Liver (tissue), 9 donors: ENCODE data around the gene FYB1. TPM values are rescaled to one million over a fixed set of nuclear protein-coding genes. Genes with fewer than 3 reads are reported as not detected.

Experiments
- DNase-seq: peaks from one replicate; pipeline ENCODE4 v3.0.0-alpha.2; 2017; ENCODE audit warnings: low spot score
- H3K27ac ChIP-seq, 2 donors: one replicate each; pipeline ENCODE4 v1.7.0; 2013; ENCODE audit warnings: inconsistent platforms in 2 of 2, low read length in 2 of 2, control low read depth in 1 of 2, low read depth in 1 of 2, mild to moderate bottlenecking in 1 of 2
- H3K27me3 ChIP-seq, 4 donors: one replicate each; pipeline versions ENCODE4 v1.6.1 to v1.7.0; 2013; ENCODE audit warnings: low read length in 3 of 4, inconsistent platforms in 1 of 4, mild to moderate bottlenecking in 1 of 4, moderate library complexity in 1 of 4; ENCODE audit not compliant: control insufficient read depth in 4 of 4, insufficient read depth in 4 of 4
- H3K36me3 ChIP-seq, 4 donors: one replicate each; pipeline versions ENCODE4 v1.6.1 to v1.7.0; 2013; ENCODE audit warnings: low read length in 3 of 4, mild to moderate bottlenecking in 3 of 4, low read depth in 1 of 4, moderate library complexity in 1 of 4; ENCODE audit not compliant: control insufficient read depth in 4 of 4, insufficient read depth in 3 of 4
- H3K4me1 ChIP-seq, 4 donors: one replicate each; pipeline versions ENCODE4 v1.6.1 to v1.7.0; 2013; ENCODE audit warnings: low read length in 3 of 4, mild to moderate bottlenecking in 3 of 4, moderate library complexity in 1 of 4; ENCODE audit not compliant: control insufficient read depth in 4 of 4, insufficient read depth in 4 of 4
- H3K4me3 ChIP-seq, 3 donors: one replicate each; pipeline versions ENCODE4 v1.6.1 to v1.7.0; 2013; ENCODE audit warnings: low read length in 3 of 3, control low read depth in 1 of 3, low read depth in 1 of 3, mild to moderate bottlenecking in 1 of 3
- H3K9ac ChIP-seq, 2 donors: one replicate each; pipeline ENCODE4 v1.7.0; 2013; ENCODE audit warnings: low read length in 2 of 2, mild to moderate bottlenecking in 2 of 2, moderate library complexity in 2 of 2, control low read depth in 1 of 2, low read depth in 1 of 2
- H3K9me3 ChIP-seq, 4 donors: one replicate each; pipeline versions ENCODE4 v1.6.1 to v1.7.0; 2013; ENCODE audit warnings: low read length in 3 of 4; ENCODE audit not compliant: control insufficient read depth in 4 of 4
- ATF3 ChIP-seq: IDR thresholded peaks from 2 replicates; pipeline ENCODE4 v1.6.1; 2016; ENCODE audit warnings: antibody characterized with exemption
- FOXA1 ChIP-seq: IDR thresholded peaks from 2 replicates; pipeline ENCODE4 v1.6.1; 2016; ENCODE audit warnings: antibody characterized with exemption
- FOXA2 ChIP-seq: IDR thresholded peaks from 2 replicates; pipeline ENCODE4 v1.6.1; 2016; ENCODE audit warnings: antibody characterized with exemption
- GABPA ChIP-seq, 2 donors: IDR thresholded peaks in 1 of 2; conservative IDR thresholded peaks in 1 of 2; 2 replicates each; pipeline ENCODE4 v1.6.1; 2016; ENCODE audit warnings: antibody characterized with exemption in 2 of 2, mild to moderate bottlenecking in 1 of 2, moderate library complexity in 1 of 2
- HNF4A ChIP-seq, 2 donors: conservative IDR thresholded peaks; 2 replicates each; pipeline ENCODE4 v1.6.1; 2016; ENCODE audit warnings: antibody characterized with exemption in 2 of 2, mild to moderate bottlenecking in 2 of 2
- HNF4G ChIP-seq: IDR thresholded peaks from 2 replicates; pipeline ENCODE4 v1.6.1; 2016; ENCODE audit warnings: antibody characterized with exemption
- JUND ChIP-seq, 2 donors: IDR thresholded peaks; 2 replicates each; pipeline ENCODE4 v1.6.1; 2016; ENCODE audit warnings: antibody characterized with exemption in 2 of 2
- NR2F2 ChIP-seq: IDR thresholded peaks from 2 replicates; pipeline ENCODE4 v1.6.1; 2016; ENCODE audit warnings: antibody characterized with exemption
- RAD21 ChIP-seq, 2 donors: IDR thresholded peaks; 2 replicates each; pipeline ENCODE4 v1.6.1; 2016; ENCODE audit warnings: antibody characterized with exemption in 2 of 2, mild to moderate bottlenecking in 2 of 2
- REST ChIP-seq: IDR thresholded peaks from 2 replicates; pipeline ENCODE4 v1.6.1; 2016; ENCODE audit warnings: antibody characterized with exemption, mild to moderate bottlenecking
- SP1 ChIP-seq: IDR thresholded peaks from 2 replicates; pipeline ENCODE4 v1.6.1; 2018; ENCODE audit warnings: antibody characterized with exemption, mild to moderate bottlenecking
- TAF1 ChIP-seq: conservative IDR thresholded peaks from 2 replicates; pipeline ENCODE4 v1.6.1; 2016; ENCODE audit warnings: antibody characterized with exemption, mild to moderate bottlenecking
- polyA plus RNA-seq, 2 donors: library from polyadenylated mRNA; stranded (reverse) in 1 of 2; unstranded in 1 of 2; fragments of 200-250 nt in 1 of 2; fragments of >200 nt in 1 of 2; fragmentation: Nextera tagmentation in 1 of 2; extraction: Ambion mirVana in 1 of 2; gene quantifications; one replicate each; pipeline versions ENCODE4 v1.2.1 to v1.2.3, GENCODE V29; 2013 to 2015
- total RNA-seq, 2 donors: library from RNA; depleted of rRNA; stranded (reverse); fragments of >200 nt; gene quantifications; one replicate each; pipeline ENCODE4 v1.2.3, GENCODE V29; 2014
- TF ChIP-seq, protein P1 (sequence below): IDR thresholded peaks from 2 replicates; pipeline ENCODE4 v1.6.1; 2016; ENCODE audit warnings: antibody characterized with exemption
- TF ChIP-seq, protein P2 (sequence below): fragments of 150-350 bp; IDR thresholded peaks from 2 replicates; pipeline ENCODE4 v1.5.1; 2017; ENCODE audit warnings: improper control_type of control experiment, low read depth, low read length; ENCODE audit not compliant: missing input control
- donor health status: healthy.
- donor health status: healthy.
- donor health status: healthy.
- donor health status: healthy.
- donor health status: healthy.

Gene FYB1
- total and polyA plus RNA-seq, 4 donors, result 2.3 to 14.6 (median 6.9) TPM

DNA sequence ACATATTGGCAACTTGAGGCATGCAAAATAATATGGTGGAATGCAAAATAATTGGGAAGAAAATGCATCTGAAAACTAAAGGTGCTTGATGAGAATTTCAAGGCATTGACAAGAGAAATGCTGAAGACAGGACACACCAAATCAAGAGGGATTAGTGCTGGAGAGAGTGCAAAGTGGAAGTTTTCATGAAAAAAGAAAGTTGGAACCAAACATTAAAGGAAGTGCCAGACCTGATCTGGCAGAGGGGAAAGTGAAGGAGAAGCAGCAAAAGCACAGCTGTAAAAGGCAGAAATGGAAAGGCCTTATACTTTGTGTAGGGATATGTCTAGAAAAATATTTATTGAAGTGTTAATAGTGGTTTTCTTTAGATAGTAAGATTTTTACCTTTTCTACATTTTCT is 35.3 kb upstream of the FYB1 start:
- no peak for TF ChIP-seq HNF4G
- TF ChIP-seq SP1, result no peak
- H3K36me3 ChIP-seq, result no peaks in the 10 kb centered on the region
- no peak for DNase-seq
- no peak overlapping the region for H3K9ac ChIP-seq
- no peak overlapping the region for H3K27ac ChIP-seq
- peaks cover 0 to 2% (median 0%) of the 10 kb centered on the region in 4 donors for H3K9me3 ChIP-seq
- no peaks in the 10 kb centered on the region for H3K27me3 ChIP-seq
- no peak overlapping the region for H3K4me3 ChIP-seq
- H3K4me1 ChIP-seq, result peaks cover 5 to 32% (median 5%) of the 10 kb centered on the region in 4 donors

DNA sequence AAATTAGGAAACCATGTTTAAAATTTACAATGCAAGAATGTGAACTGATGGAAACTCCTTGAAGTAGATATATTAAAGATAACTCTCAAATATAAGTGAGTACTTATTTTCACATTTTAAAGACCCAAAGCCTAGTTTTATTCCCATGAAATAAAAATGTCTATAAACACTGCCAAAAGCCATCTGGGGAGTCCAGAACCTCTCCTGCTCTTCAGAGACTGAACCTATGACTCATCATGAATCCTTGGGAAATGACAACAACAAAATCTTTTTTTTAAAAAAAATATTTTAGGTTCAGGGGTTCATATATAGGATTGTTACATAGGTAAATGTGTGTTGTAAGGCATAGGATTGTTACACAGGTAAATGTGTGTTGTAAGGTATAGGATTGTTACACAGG is 33.8 kb upstream of the FYB1 start:
- H3K9ac ChIP-seq, result no peak overlapping the region
- H3K9me3 ChIP-seq, result peaks cover 0 to 2% (median 0%) of the 10 kb centered on the region in 4 donors
- no peak overlapping the region for H3K27ac ChIP-seq
- peaks cover 5 to 28% (median 5%) of the 10 kb centered on the region in 4 donors for H3K4me1 ChIP-seq
- H3K4me3 ChIP-seq, result no peak overlapping the region
- DNase-seq, result no peak
- no peaks in the 10 kb centered on the region for H3K27me3 ChIP-seq
- no peaks in the 10 kb centered on the region for H3K36me3 ChIP-seq
- TF ChIP-seq HNF4A (conservative IDR thresholded peaks at IDR 0.05), result no peak
- no peak for TF ChIP-seq ATF3
- TF ChIP-seq FOXA2, result no peak
- TF ChIP-seq, protein P1, sequence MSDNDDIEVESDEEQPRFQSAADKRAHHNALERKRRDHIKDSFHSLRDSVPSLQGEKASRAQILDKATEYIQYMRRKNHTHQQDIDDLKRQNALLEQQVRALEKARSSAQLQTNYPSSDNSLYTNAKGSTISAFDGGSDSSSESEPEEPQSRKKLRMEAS, result no peak
- no peak for TF ChIP-seq TAF1
- no peak for TF ChIP-seq GABPA (IDR thresholded peaks at IDR 0.05 in 1 of 2, conservative IDR thresholded peaks at IDR 0.05 in 1 of 2)
- TF ChIP-seq RAD21 (IDR thresholded peaks at IDR 0.05), result no peak
- no peak for TF ChIP-seq NR2F2
- TF ChIP-seq FOXA1, result no peak
- no peak for TF ChIP-seq REST
- no peak for TF ChIP-seq HNF4G
- no peak for TF ChIP-seq JUND (IDR thresholded peaks at IDR 0.05)
- TF ChIP-seq, protein P2, sequence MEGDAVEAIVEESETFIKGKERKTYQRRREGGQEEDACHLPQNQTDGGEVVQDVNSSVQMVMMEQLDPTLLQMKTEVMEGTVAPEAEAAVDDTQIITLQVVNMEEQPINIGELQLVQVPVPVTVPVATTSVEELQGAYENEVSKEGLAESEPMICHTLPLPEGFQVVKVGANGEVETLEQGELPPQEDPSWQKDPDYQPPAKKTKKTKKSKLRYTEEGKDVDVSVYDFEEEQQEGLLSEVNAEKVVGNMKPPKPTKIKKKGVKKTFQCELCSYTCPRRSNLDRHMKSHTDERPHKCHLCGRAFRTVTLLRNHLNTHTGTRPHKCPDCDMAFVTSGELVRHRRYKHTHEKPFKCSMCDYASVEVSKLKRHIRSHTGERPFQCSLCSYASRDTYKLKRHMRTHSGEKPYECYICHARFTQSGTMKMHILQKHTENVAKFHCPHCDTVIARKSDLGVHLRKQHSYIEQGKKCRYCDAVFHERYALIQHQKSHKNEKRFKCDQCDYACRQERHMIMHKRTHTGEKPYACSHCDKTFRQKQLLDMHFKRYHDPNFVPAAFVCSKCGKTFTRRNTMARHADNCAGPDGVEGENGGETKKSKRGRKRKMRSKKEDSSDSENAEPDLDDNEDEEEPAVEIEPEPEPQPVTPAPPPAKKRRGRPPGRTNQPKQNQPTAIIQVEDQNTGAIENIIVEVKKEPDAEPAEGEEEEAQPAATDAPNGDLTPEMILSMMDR, result no peak
